ENCODE results near the gene MACROD2.

GRCh38 chr20:15144916-15145315 lies 1149.6 kb downstream of the MACROD2 start:
- TF ChIP-seq POLR2A (IDR thresholded peaks at IDR 0.05; ENCODE audit: low read depth, low read length) (no peak), PAX5 (IDR thresholded peaks at IDR 0.05; ENCODE audit: insufficient read depth, low read length, severe bottlenecking) (no peak), POLR2AphosphoS5 (IDR thresholded peaks at IDR 0.05; ENCODE audit: low read depth, low read length) (no peak), SPI1 (IDR thresholded peaks at IDR 0.05; ENCODE audit: low read depth, low read length) (no peak), TAF1 (IDR thresholded peaks at IDR 0.05; ENCODE audit: low read depth, low read length) (no peak), POU2F2 (IDR thresholded peaks at IDR 0.05; ENCODE audit: low read depth, low read length) (no peak)
